Muscle layer of duodenum (tissue), 2 donors: ENCODE data around the gene RBM6.
"Not testable (repeated sequence)": the region's sequence is repeated elsewhere in the genome, so short reads cannot be mapped to it uniquely, and the experiment has no call there.

ENCODE experiments used
- H3K27ac ChIP-seq: one replicate; pipeline ENCODE4 v1.7.0; 2013; ENCODE audit warnings: mild to moderate bottlenecking, low read length
- H3K27me3 ChIP-seq: one replicate; pipeline ENCODE4 v1.7.0; 2013; ENCODE audit warnings: low read depth, mild to moderate bottlenecking, control low read depth, low read length
- H3K36me3 ChIP-seq, 2 donors: one replicate each; pipeline ENCODE4 v1.7.0; 2013; ENCODE audit warnings: low read length in 2 of 2, control low read depth in 1 of 2, mild to moderate bottlenecking in 1 of 2; ENCODE audit not compliant: insufficient read depth in 2 of 2, control insufficient read depth in 1 of 2
- H3K4me1 ChIP-seq, 2 donors: one replicate each; pipeline ENCODE4 v1.7.0; 2013; ENCODE audit warnings: low read length in 2 of 2, mild to moderate bottlenecking in 2 of 2, control low read depth in 1 of 2, moderate library complexity in 1 of 2; ENCODE audit not compliant: insufficient read depth in 2 of 2, control insufficient read depth in 1 of 2
- H3K4me3 ChIP-seq, 2 donors: one replicate each; pipeline ENCODE4 v1.7.0; 2013; ENCODE audit warnings: low read length in 2 of 2, low read depth in 1 of 2, mild to moderate bottlenecking in 1 of 2
- H3K9me3 ChIP-seq, 2 donors: one replicate each; pipeline ENCODE4 v1.7.0; 2013; ENCODE audit warnings: low read length in 2 of 2, control low read depth in 1 of 2, mild to moderate bottlenecking in 1 of 2; ENCODE audit not compliant: control insufficient read depth in 1 of 2
- donor health status: healthy.

The RBM6 gene

DNA sequence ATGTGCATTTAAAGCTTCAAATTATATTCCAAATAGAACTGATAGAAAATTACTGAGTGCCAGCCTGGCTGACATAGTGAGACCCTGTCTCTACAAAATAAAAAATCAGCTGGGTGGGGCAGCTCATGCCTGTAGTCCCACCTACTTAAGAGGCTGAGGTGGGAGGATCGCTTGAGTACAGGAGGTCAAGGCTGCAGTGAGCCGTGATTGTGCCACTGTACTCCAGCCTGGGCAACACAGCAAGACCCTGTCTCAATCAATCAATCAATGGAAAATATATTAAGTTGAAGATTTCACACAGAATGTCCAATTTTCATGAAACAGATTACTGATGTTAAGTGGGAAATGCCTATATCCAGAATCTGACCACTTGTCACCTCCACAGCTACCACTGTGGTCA is 14.5 kb upstream of the RBM6 start:
- Histone ChIP-seq H3K4me3 (no peak overlapping the region), H3K27me3 (no peaks in the 10 kb centered on the region), H3K27ac (no peak overlapping the region), H3K36me3 (peaks cover 0 to 3% of the 10 kb centered on the region in 2 donors), H3K4me1 (peaks cover 0 to 22% of the 10 kb centered on the region in 2 donors), H3K9me3 (no peaks in the 10 kb centered on the region)

DNA sequence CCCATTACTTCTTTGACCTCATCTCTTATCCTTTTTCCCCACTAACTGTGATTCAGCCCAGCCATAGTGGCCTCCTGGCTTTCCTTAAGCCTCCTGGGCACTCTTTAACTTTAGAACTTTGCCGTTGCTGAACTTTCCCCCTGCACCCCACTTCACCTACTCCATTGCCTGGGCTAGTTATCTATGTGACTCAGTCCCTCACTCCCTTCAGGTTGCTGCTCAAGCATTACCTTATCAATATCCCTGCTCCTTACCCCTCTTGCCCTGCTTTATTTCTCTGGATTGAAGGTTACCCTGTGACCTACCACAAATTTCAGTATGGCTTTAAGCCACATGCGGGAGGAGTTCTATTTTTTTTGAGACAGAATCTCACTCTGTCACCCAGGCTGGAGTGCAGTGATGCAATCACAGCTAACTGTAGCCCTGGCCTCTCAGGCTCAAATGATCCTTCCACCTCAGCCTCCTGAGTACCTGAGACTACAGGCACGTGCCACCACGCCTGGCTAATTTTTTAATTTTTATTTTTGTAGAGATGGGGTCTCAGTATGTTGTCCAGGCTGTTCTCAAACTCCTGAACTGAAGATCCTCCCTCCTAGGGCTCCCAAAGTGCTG is 13.7 kb upstream of the RBM6 start:
- Histone ChIP-seq H3K9me3 (no peaks in the 10 kb centered on the region), H3K4me1 (peaks cover 0 to 27% of the 10 kb centered on the region in 2 donors), H3K4me3 (no peak overlapping the region), H3K27ac (no peak overlapping the region), H3K36me3 (peaks cover 0 to 3% of the 10 kb centered on the region in 2 donors), H3K27me3 (no peaks in the 10 kb centered on the region)

DNA sequence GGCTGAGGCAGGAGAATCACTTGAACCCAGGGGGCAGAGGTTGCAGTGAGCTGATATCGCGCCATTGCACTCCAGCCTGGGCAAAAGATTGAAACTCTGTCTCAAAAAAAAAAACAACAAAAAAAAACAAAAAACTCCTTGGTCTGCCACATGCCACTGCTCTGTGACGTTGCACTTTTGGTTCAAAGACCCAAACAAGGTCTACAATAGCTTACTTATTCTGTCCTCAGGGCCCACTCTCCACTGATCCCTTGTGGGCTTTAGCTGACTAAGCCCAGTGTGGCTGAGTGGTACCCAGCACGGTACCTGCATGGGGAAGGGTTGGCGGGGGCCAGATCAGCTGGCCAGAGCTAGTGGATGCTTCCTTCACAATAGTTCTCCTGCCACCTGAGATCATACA is 12.2 kb upstream of the RBM6 start:
- Histone ChIP-seq H3K4me3 (no peak overlapping the region), H3K27ac (no peak overlapping the region), H3K9me3 (no peaks in the 10 kb centered on the region), H3K27me3 (no peaks in the 10 kb centered on the region), H3K36me3 (peaks cover 0 to 3% of the 10 kb centered on the region in 2 donors), H3K4me1 (peaks cover 0 to 27% of the 10 kb centered on the region in 2 donors)

DNA sequence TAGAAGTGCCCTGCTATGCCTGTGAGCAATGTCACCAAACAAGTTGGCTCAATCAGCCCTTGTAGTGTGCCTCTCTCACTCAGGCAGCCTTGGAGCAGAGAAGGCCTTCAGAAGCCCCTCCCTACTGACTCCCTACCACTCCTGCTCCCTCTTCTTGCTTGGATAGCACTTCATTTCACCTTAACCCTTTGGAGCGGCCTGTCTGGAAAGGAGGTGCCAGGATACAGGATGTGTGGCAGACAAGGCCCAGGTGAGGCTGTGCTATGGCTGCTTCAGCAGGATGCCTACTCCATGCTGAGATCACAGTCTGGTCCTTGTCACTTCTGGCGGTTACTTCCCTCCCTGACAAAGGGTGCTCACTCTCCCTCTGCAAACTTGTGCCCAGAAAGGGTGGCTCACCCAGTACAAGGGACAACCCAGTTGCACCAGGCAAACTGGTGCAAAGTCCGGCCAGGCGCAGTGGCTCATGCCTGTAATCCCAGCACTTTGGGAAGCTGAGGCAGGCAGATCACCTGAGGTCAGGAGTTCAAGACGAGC is 11.4 kb upstream of the RBM6 start:
- H3K27me3 ChIP-seq, result no peaks in the 10 kb centered on the region
- H3K4me3 ChIP-seq, result peak overlapping the region; percentile 84 to 95
- H3K4me1 ChIP-seq, result peaks cover 0 to 27% of the 10 kb centered on the region in 2 donors
- peak overlapping the region; percentile 33 for H3K27ac ChIP-seq
- peaks cover 0 to 3% of the 10 kb centered on the region in 2 donors for H3K36me3 ChIP-seq
- H3K9me3 ChIP-seq, result no peaks in the 10 kb centered on the region

DNA sequence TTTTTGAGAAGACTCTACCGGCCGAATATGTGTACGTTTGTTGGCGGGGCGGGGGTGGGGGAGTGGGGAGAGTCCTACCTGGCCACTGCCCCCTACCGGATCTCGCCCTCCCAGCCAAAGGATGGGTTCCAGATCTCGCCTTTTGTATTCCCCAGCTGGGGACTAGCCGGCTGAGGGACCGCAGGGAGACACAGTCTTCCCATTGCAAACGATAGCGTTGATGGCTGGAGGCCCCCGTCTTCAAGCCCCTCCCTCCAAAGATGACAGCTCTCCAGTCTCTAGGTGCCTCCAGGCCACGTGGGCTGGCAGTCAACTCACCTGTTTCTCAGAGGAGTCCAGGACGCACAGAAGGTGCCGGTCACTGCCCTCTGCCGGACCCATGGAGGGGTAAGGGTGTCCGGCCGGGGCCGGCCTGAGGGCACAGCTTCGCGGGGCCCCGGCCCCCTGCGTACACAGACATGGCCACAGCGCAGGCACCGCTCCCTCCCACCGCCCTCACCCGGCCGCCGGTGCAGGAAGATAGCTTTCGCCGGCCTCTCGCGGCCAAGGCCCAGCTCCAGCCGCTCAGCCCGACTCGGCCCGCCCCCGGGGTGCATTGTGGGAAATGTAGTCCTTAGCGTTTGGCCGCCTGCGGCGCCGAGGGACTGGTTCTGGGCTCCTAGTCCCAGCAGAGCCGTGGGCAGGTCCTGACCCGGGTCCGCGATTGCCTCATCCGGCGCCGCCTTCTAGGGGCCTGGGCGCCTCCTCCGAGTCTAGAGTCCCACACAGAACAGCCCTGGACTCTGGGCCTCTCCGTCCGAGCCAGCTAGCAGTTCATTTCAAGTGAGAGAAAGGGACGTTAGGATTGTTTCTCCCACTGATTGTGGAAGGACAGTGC is 10.4 kb upstream of the RBM6 start, which contains the start of gene MON1A:
TSS of gene MON1A (minus strand) at position 521 of the 877 bp plus-strand sequence. CDS start 16,465 bp downstream, outside the sequence.
- Histone ChIP-seq H3K36me3 (peaks cover 0 to 3% of the 10 kb centered on the region in 2 donors), H3K9me3 (no peaks in the 10 kb centered on the region), H3K4me1 (peaks cover 0 to 27% of the 10 kb centered on the region in 2 donors), H3K27me3 (no peaks in the 10 kb centered on the region), H3K27ac (peak within 1 kb of the TSS; percentile 86), H3K4me3 (peak within 1 kb of the TSS; percentile 84 to 95)

DNA sequence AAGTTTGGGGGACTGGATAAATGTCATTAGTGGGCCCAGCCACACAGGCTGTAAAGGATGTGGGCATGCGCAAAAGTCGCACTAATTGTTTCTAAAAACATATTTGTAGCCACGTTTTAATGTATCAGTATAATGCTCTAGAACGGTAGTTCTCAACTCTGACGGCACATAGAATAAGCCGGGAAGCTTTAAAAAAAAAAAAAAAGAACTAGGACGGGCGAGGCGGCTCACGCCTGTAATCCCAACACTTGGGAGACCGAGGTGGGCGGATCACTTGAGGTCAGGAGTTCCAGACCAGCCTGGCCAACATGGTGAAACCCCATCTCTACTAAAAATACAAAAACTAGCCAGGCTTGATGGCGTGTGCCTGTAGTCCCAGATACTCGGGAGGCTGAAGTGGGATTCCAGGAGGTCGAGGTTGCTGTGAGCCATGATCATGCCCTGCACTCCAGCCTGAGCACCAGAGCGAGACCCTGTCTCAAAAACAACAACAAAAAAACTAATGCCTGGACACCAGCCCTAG is 9.7 kb upstream of the RBM6 start:
- Histone ChIP-seq H3K27ac (peak overlapping the region; percentile 86), H3K4me3 (peak overlapping the region; percentile 84 to 95), H3K36me3 (peaks cover 0 to 3% of the 10 kb centered on the region in 2 donors), H3K27me3 (no peaks in the 10 kb centered on the region), H3K9me3 (no peaks in the 10 kb centered on the region), H3K4me1 (peaks cover 0 to 27% of the 10 kb centered on the region in 2 donors)

DNA sequence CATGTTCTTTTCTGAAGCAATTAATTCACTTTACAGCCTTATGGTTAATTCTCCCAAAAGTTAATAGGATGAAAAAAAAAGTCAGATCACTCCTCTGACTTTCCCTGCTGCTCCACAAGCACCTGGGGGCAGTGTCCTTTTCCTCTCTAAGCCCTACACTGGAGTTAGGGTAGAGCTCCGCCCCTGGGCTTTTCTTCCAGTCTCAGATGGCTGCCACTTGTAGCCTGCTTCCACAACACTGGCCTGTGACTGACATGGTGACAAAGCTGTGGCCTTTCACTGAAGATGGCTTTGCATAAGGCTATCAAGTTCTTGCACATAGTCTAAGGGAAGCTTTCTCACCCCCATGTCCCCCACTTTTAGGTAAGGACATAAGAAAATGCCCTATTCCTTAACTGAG is 9.0 kb upstream of the RBM6 start:
- Histone ChIP-seq H3K4me3 (no peak overlapping the region), H3K9me3 (no peaks in the 10 kb centered on the region), H3K4me1 (peaks cover 0 to 27% of the 10 kb centered on the region in 2 donors), H3K27ac (peak overlapping the region; percentile 86), H3K27me3 (no peaks in the 10 kb centered on the region), H3K36me3 (peaks cover 0 to 3% of the 10 kb centered on the region in 2 donors)

DNA sequence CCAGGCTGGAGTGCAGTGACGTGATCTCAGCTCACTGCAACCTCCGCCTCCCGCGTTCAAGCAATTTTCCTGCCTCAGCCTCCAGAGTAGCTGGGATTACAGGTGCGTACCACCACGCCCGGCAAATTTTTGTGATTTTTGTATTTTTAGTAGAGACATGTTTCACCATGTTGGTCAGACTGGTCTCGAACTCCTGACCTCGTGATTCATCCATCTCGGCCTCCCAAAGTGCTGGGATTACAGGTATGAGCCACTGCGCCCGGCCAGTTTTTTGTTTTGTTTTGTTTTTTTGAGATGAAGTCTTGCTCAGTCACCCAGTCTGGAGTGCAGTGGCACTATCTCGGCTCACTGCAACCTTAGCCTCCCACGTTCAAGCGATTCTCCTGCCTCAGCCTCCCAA is 7.7 kb upstream of the RBM6 start:
- H3K9me3 ChIP-seq, H3K4me3 ChIP-seq, H3K27ac ChIP-seq, H3K36me3 ChIP-seq, H3K27me3 ChIP-seq: not testable (repeated sequence)
- H3K4me1 ChIP-seq, result peaks cover 0 to 27% of the 10 kb centered on the region in 2 donors

DNA sequence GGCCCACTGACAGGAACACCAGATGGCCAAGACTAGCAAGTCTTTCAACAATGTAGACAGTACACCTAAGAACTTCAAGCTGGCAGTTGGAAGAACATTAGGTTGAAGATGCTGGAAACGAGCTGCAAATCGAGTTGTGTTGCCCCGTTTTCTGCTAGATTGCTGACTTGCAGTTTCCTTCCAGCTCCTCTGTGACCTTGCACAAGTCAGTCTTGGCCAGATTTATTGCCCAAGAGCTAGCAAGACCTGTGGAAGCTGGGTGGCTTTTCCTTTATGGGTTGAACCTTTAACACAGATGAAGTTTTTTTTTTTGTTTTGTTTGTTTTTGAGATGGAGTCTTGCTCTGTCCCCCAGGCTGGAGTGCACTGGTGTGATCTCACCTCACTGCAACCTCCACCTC is 2.9 kb upstream of the RBM6 start:
- Histone ChIP-seq H3K4me1 (peaks cover 4 to 6% of the 10 kb centered on the region in 2 donors), H3K9me3 (no peaks in the 10 kb centered on the region), H3K27ac (no peak overlapping the region), H3K4me3 (no peak overlapping the region), H3K36me3 (no peaks in the 10 kb centered on the region), H3K27me3 (no peaks in the 10 kb centered on the region)

DNA sequence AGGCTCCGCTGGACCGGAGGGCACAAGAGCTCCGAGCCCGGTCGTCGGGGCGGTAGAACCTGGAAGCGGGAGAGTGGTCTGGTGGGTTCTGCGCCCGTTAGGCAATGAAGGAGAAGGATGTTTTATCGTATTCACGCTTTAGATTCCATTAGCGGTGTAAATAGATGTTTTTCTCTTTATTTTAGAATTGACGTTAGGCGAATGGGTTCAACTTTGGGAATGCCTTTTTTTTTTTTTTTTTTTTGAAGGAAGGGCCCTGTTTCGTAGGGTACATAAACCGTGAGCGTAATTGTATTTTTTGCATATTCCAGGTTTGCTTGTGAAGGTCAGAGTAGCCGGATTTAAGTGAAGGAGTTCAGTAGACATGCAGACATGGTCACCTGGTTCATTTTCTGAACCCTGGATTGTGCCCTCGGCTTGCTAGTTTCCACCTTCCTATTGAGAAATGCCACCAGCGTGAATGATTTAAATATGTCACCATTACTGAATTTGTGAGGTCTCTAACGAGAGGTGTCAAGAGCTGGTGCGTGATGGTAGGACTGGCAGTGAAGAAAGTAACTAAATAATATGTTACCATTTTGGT is 808 bp downstream of the RBM6 start:
- H3K9me3 ChIP-seq, result no peaks in the 10 kb centered on the region
- peak overlapping the region; percentile 83 for H3K27ac ChIP-seq
- no peaks in the 10 kb centered on the region for H3K27me3 ChIP-seq
- H3K36me3 ChIP-seq, result no peaks in the 10 kb centered on the region
- peaks cover 4 to 12% of the 10 kb centered on the region in 2 donors for H3K4me1 ChIP-seq
- H3K4me3 ChIP-seq, result peak overlapping the region; percentile 78 to 91

DNA sequence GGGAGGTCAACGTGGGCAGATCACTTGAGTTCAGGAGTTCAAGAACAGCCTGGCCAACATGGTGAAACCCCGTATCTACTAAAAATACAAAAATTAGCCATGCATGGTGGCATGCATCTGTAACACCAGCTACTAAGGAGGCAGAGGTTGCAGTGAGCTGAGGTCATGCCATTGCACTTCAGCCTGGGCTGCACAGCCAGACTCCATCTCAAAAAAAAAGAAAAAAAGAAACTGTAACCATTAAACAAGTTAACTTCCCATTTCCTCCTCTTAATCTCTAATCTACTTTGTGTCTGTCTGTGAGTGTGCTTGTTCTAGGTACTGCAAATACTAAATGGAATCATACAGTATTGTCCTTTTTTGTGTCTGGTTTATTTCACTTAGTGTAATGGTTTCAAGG is 2.7 kb downstream of the RBM6 start:
- Histone ChIP-seq H3K4me3 (no peak overlapping the region), H3K27me3 (no peaks in the 10 kb centered on the region), H3K4me1 (peaks cover 4 to 12% of the 10 kb centered on the region in 2 donors), H3K36me3 (no peaks in the 10 kb centered on the region), H3K9me3 (no peaks in the 10 kb centered on the region), H3K27ac (no peak overlapping the region)
